ENCODE results near the gene INPPL1.

Gene INPPL1

GRCh38 chr11:72188267-72188666 lies 36.3 kb upstream of the INPPL1 start:
- ATAC-seq, result no peak
- TF ChIP-seq TOX (CRISPR knock-in tag; IDR thresholded peaks at IDR 0.05; ENCODE audit: borderline replicate concordance) (no peak), ZNF70 (CRISPR knock-in tag; IDR thresholded peaks at IDR 0.05) (no peak), ZNF8 (CRISPR knock-in tag; IDR thresholded peaks at IDR 0.05) (no peak), CSDC2 (CRISPR knock-in tag; IDR thresholded peaks at IDR 0.05) (no peak), PATZ1 (CRISPR knock-in tag; IDR thresholded peaks at IDR 0.05; ENCODE audit: borderline replicate concordance) (no peak)
- TF ChIP-seq, protein P1, sequence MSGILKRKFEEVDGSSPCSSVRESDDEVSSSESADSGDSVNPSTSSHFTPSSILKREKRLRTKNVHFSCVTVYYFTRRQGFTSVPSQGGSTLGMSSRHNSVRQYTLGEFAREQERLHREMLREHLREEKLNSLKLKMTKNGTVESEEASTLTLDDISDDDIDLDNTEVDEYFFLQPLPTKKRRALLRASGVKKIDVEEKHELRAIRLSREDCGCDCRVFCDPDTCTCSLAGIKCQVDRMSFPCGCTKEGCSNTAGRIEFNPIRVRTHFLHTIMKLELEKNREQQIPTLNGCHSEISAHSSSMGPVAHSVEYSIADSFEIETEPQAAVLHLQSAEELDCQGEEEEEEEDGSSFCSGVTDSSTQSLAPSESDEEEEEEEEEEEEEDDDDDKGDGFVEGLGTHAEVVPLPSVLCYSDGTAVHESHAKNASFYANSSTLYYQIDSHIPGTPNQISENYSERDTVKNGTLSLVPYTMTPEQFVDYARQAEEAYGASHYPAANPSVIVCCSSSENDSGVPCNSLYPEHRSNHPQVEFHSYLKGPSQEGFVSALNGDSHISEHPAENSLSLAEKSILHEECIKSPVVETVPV (CRISPR knock-in tag; IDR thresholded peaks at IDR 0.05), result no peak

GRCh38 chr11:72189455-72190250 lies 34.9 kb upstream of the INPPL1 start:
- TF ChIP-seq TCF4 (CRISPR knock-in tag; IDR thresholded peaks at IDR 0.05; ENCODE audit: borderline replicate concordance), result no peak
- no peak for TF ChIP-seq PPARA (CRISPR knock-in tag; IDR thresholded peaks at IDR 0.05; ENCODE audit: borderline replicate concordance)
- no peak for TF ChIP-seq TSHZ2 (CRISPR knock-in tag; IDR thresholded peaks at IDR 0.05)
- TF ChIP-seq ZNF8 (CRISPR knock-in tag; IDR thresholded peaks at IDR 0.05), result no peak
- TF ChIP-seq ZFP30 (CRISPR knock-in tag; IDR thresholded peaks at IDR 0.05), result no peak
- TF ChIP-seq GLIS3 (CRISPR knock-in tag; IDR thresholded peaks at IDR 0.05), result no peak
- TF ChIP-seq TOX (CRISPR knock-in tag; IDR thresholded peaks at IDR 0.05; ENCODE audit: borderline replicate concordance), result no peak
- ATAC-seq, result no peak; the same call in 1 of the 3 replicates

GRCh38 chr11:72190631-72191071 lies 33.9 kb upstream of the INPPL1 start:
- TF ChIP-seq PPARA (CRISPR knock-in tag; IDR thresholded peaks at IDR 0.05; ENCODE audit: borderline replicate concordance), result no peak
- TF ChIP-seq, protein P2, sequence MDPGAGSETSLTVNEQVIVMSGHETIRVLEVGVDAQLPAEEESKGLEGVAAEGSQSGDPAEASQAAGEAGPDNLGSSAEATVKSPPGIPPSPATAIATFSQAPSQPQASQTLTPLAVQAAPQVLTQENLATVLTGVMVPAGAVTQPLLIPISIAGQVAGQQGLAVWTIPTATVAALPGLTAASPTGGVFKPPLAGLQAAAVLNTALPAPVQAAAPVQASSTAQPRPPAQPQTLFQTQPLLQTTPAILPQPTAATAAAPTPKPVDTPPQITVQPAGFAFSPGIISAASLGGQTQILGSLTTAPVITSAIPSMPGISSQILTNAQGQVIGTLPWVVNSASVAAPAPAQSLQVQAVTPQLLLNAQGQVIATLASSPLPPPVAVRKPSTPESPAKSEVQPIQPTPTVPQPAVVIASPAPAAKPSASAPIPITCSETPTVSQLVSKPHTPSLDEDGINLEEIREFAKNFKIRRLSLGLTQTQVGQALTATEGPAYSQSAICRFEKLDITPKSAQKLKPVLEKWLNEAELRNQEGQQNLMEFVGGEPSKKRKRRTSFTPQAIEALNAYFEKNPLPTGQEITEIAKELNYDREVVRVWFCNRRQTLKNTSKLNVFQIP (CRISPR knock-in tag; IDR thresholded peaks at IDR 0.05; ENCODE audit: borderline replicate concordance, low read depth), result no peak
- TF ChIP-seq CSDC2 (CRISPR knock-in tag; IDR thresholded peaks at IDR 0.05), result no peak
- TF ChIP-seq ZNF565 (CRISPR knock-in tag; conservative IDR thresholded peaks at IDR 0.05; ENCODE audit: low read depth), result no peak
- no peak for TF ChIP-seq ISL1 (CRISPR knock-in tag; IDR thresholded peaks at IDR 0.05)
- no peak for TF ChIP-seq TCF4 (CRISPR knock-in tag; IDR thresholded peaks at IDR 0.05; ENCODE audit: borderline replicate concordance)
- TF ChIP-seq BACH2 (CRISPR knock-in tag; IDR thresholded peaks at IDR 0.05; ENCODE audit: borderline replicate concordance), result no peak
- no peak for TF ChIP-seq TSHZ2 (CRISPR knock-in tag; IDR thresholded peaks at IDR 0.05)
- no peak for TF ChIP-seq TOX (CRISPR knock-in tag; IDR thresholded peaks at IDR 0.05; ENCODE audit: borderline replicate concordance)
- no peak for TF ChIP-seq ZFP30 (CRISPR knock-in tag; IDR thresholded peaks at IDR 0.05)
- TF ChIP-seq ZFP3 (CRISPR knock-in tag; IDR thresholded peaks at IDR 0.05), result no peak
- no peak for TF ChIP-seq ZNF70 (CRISPR knock-in tag; IDR thresholded peaks at IDR 0.05)
- no peak for ATAC-seq
